Prostate gland (tissue), 2 donors: ENCODE data around the gene RNF144B. TPM values are rescaled to one million over a fixed set of nuclear protein-coding genes. Genes with fewer than 3 reads are reported as not detected.

Experiments
- DNase-seq: peaks from one replicate; pipeline ENCODE4 v3.0.0-alpha.2; 2019; ENCODE audit warnings: low spot score
- H3K27ac ChIP-seq, 2 donors: fragments of 200-600 bp; sonication (generic); 2 replicates each; pipeline ENCODE4 v1.5.1; 2017 to 2019
- H3K27me3 ChIP-seq: fragments of 200-600 bp; sonication (generic); replicated peaks from 2 replicates; pipeline ENCODE4 v1.5.1; 2019; ENCODE audit not compliant: insufficient read depth
- H3K36me3 ChIP-seq, 2 donors: fragments of 200-600 bp; sonication (generic); 1 replicate in 1 of 2; 2 replicates in 1 of 2; pipeline versions ENCODE4 v1.5.1 to v1.8.1; 2017 to 2019
- H3K4me1 ChIP-seq: fragments of 200-600 bp; sonication (generic); replicated peaks from 2 replicates; pipeline ENCODE4 v1.5.1; 2019
- H3K4me3 ChIP-seq, 2 donors: fragments of 200-600 bp; sonication (generic); 2 replicates each; pipeline ENCODE4 v1.5.1; 2017 to 2019
- H3K9me3 ChIP-seq: fragments of 200-600 bp; sonication (generic); 2 replicates; pipeline ENCODE4 v1.5.1; 2017
- CTCF ChIP-seq, 4 experiments: fragments of 200-600 bp in 2 of 4; fragments of 450-650 bp in 2 of 4; sonication (generic) in 2 of 4; IDR thresholded peaks; 1 replicate in 3 of 4; 2 replicates in 1 of 4; pipeline ENCODE4 v1.5.1; 2016 to 2019; ENCODE audit warnings: antibody characterized with exemption in 4 of 4, mild to moderate bottlenecking in 2 of 4, moderate library complexity in 2 of 4
- POLR2A ChIP-seq: fragments of 450-650 bp; IDR thresholded peaks from one replicate; pipeline ENCODE4 v1.6.1; 2016; ENCODE audit warnings: antibody characterized with exemption, mild to moderate bottlenecking
- POLR2AphosphoS5 ChIP-seq: sonication (generic); formaldehyde crosslinking; IDR thresholded peaks from one replicate; pipeline ENCODE4 v1.6.1; 2017; ENCODE audit warnings: antibody characterized with exemption
- WGBS: methylation state at CpG from one replicate; pipeline ENCODE4 v1.1.5; 2018; 5-methylcytosine and 5-hydroxymethylcytosine counted together
- intact Hi-C: fragments of 100-400 bp; cut with DNase I; formaldehyde crosslinking; loops from one replicate; pipeline ENCODE4 v1.14.2; 2022
- total RNA-seq, 2 donors: library from RNA; depleted of rRNA; stranded (reverse); fragments of >200 nt; gene quantifications; one replicate each; pipeline ENCODE4 v1.1.0, GENCODE V29; 2016

RNF144B gene
- total RNA-seq, 2 donors from 2014 or later, result 25.3 to 50.8 TPM

GRCh38 chr6:18463429-18463828 is 76.3 kb downstream of the RNF144B start:
- Histone ChIP-seq H3K27me3 (no peaks in the 10 kb centered on the region), H3K9me3 (no peaks in the 10 kb centered on the region), H3K4me3 (no peak overlapping the region), H3K36me3 (no peaks in the 10 kb centered on the region), H3K4me1 (no peaks in the 10 kb centered on the region), H3K27ac (no peak overlapping the region)
- intact Hi-C loops, result no loop called here
- no peak for TF ChIP-seq CTCF (IDR thresholded peaks at IDR 0.05)
- no peak for TF ChIP-seq POLR2AphosphoS5
- no peak for TF ChIP-seq POLR2A
- DNase-seq, result no peak
- WGBS, result 100% methylated on average over 3 of the region's 3 CpGs

GRCh38 chr6:18464176-18464575 is 77.0 kb downstream of the RNF144B start:
- no peaks in the 10 kb centered on the region for H3K4me1 ChIP-seq
- no peak overlapping the region for H3K27ac ChIP-seq
- WGBS, result 95% methylated on average over 2 of the region's 2 CpGs
- intact Hi-C loops, result no loop called here
- no peaks in the 10 kb centered on the region for H3K27me3 ChIP-seq
- no peaks in the 10 kb centered on the region for H3K9me3 ChIP-seq
- no peak overlapping the region for H3K4me3 ChIP-seq
- TF ChIP-seq POLR2AphosphoS5 (no peak), POLR2A (no peak), CTCF (IDR thresholded peaks at IDR 0.05) (no peak)
- no peak for DNase-seq
- no peaks in the 10 kb centered on the region for H3K36me3 ChIP-seq

DNA sequence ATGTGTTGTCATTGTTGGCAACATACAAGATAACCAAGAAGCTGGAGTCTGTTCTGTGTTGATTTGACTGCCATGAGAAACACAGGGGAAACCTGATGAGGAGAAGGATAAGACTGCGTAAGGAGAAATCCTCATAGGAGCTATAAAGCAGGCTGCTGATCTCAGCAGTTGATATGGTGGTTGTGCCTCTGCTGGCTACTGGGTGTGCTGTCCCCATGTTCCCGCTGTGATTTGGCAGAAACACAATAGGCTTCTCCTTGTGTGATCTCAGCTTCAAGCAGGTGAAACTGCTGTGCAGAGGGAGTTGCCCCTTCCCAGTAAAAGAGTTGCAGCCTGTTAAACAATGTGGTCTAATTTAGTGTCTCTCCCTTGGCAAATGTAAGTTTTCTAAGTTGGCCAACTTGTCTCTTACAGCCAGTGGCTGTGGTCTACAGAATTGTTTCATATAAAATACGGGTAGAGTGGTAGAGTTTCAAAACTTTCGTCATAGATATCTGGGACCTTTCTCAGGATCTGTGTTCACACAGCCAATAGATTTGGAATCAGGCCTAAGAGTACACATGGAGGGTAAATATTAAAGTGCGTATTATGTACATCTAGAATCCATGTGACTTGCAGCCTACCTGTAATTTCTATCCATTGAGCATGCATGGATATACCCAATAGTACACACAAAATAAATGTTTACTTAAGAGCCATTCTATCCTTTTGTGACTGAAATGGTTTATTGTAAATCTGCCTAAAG is 78.4 kb downstream of the RNF144B start:
- H3K27ac ChIP-seq, result peak overlapping the region; percentile 14 to 65
- intact Hi-C loops, result no loop called here

DNA sequence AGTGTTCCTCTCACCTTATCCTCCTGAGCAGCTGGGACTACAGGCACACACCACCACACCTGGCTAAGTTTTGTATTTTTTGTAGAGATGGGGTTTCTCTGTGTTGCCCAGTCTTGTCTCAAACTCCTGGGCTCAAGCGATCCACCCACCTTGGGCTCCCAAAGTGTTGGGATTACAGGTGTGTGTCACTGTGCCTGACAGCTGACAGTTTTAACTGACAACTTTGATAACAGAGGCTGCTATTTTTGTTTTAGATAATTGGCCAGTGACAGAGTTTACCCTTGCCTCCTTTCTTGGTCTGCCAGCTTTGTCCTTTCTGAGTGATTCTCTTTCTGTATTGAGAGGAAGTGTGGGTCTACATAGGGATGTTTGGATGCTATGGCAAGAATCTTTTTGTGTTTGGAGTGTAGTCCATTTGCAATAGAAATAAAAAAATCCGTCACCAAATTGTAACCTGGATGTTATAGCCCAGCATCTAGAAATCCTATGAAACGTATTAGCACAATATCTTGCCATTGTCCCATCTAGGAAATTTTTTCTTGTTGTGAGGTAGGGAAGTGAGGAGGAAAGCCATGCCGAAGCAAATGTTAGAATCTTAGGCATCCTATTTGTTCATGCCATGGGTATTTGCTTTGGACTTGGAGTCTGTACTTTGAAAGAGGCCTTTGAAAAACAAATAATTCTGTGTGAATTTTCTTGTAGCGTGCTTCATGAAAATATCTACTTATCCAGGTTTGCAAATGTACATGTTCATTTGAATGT is 80.8 kb downstream of the RNF144B start:
- WGBS, result 61% methylated on average over 5 of the region's 5 CpGs
- TF ChIP-seq CTCF (IDR thresholded peaks at IDR 0.05) (no peak), POLR2A (no peak), POLR2AphosphoS5 (no peak)
- intact Hi-C loops, result no loop called here
- H3K27me3 ChIP-seq, result no peaks in the 10 kb centered on the region
- no peaks in the 10 kb centered on the region for H3K36me3 ChIP-seq
- peak overlapping the region; percentile 23 to 25 for H3K27ac ChIP-seq
- no peaks in the 10 kb centered on the region for H3K4me1 ChIP-seq
- no peak for DNase-seq
- H3K9me3 ChIP-seq, result no peaks in the 10 kb centered on the region
- H3K4me3 ChIP-seq, result no peak overlapping the region

More for the DNA sequence above, 78.4 kb downstream of the RNF144B start:
- no peak for TF ChIP-seq POLR2AphosphoS5
- no peak for TF ChIP-seq POLR2A
- TF ChIP-seq CTCF (IDR thresholded peaks at IDR 0.05), result no peak
- Histone ChIP-seq H3K4me3 (no peak overlapping the region), H3K27me3 (no peaks in the 10 kb centered on the region), H3K4me1 (no peaks in the 10 kb centered on the region), H3K36me3 (no peaks in the 10 kb centered on the region), H3K9me3 (no peaks in the 10 kb centered on the region)
- 41% methylated on average over 5 of the region's 5 CpGs for WGBS
- peak; percentile 38 for DNase-seq

GRCh38 chr6:18468503-18468843 is 81.3 kb downstream of the RNF144B start:
- Histone ChIP-seq H3K4me1 (no peaks in the 10 kb centered on the region), H3K36me3 (no peaks in the 10 kb centered on the region), H3K27ac (no peak overlapping the region), H3K27me3 (no peaks in the 10 kb centered on the region), H3K9me3 (no peaks in the 10 kb centered on the region), H3K4me3 (no peak overlapping the region)
- no peak for TF ChIP-seq POLR2A
- no peak for TF ChIP-seq CTCF (IDR thresholded peaks at IDR 0.05)
- TF ChIP-seq POLR2AphosphoS5, result no peak
- intact Hi-C loops, result no loop called here
- DNase-seq, result no peak
- 72% methylated on average over 3 of the region's 3 CpGs for WGBS
